Testis (tissue), 2 donors: ENCODE measurements around the gene KDELR3.

ENCODE experiments used
- POLR2A ChIP-seq: fragments of 450-650 bp; IDR thresholded peaks from one replicate; pipeline ENCODE4 v1.6.1; 2017; ENCODE audit warnings: antibody characterized with exemption, mild to moderate bottlenecking, moderate library complexity
- TF ChIP-seq, protein P1 (sequence below), 3 experiments: fragments of 450-650 bp in 2 of 3; fragments of 200-600 bp in 1 of 3; sonication (generic) in 1 of 3; IDR thresholded peaks; one replicate each; pipeline ENCODE4 v1.5.1; 2016 to 2019; ENCODE audit warnings: antibody characterized with exemption in 3 of 3, mild to moderate bottlenecking in 2 of 3, moderate library complexity in 1 of 3

DNA sequence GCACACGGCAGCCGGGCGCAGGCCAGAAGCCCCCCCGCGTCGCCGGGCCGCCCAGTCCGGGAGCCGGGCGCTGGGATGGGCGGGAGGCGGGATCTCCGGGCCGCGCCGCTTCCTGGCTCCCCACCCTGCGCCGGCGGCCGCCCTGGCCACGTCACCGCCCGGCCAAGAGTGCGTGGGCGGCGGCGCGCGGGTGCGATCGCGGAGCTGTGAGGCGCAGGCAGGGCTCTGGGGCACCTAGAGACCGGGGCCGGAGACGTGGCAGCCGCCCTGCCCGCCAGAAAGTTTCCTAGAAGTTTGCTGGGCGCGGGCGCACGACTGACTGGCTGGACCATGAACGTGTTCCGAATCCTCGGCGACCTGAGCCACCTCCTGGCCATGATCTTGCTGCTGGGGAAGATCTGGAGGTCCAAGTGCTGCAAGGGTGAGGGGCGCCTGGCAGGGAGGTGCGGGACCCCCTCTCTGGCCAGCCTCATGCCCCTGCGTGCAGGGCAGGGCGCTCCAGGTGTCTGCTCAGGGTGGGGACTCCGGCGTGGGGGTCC is at the start of gene KDELR3:
- TF ChIP-seq POLR2A: no peak
- TF ChIP-seq, protein P1, sequence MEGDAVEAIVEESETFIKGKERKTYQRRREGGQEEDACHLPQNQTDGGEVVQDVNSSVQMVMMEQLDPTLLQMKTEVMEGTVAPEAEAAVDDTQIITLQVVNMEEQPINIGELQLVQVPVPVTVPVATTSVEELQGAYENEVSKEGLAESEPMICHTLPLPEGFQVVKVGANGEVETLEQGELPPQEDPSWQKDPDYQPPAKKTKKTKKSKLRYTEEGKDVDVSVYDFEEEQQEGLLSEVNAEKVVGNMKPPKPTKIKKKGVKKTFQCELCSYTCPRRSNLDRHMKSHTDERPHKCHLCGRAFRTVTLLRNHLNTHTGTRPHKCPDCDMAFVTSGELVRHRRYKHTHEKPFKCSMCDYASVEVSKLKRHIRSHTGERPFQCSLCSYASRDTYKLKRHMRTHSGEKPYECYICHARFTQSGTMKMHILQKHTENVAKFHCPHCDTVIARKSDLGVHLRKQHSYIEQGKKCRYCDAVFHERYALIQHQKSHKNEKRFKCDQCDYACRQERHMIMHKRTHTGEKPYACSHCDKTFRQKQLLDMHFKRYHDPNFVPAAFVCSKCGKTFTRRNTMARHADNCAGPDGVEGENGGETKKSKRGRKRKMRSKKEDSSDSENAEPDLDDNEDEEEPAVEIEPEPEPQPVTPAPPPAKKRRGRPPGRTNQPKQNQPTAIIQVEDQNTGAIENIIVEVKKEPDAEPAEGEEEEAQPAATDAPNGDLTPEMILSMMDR (IDR thresholded peaks at IDR 0.05): no peak
